Prostate gland (tissue), 2 donors: ENCODE data around the gene EDRF1. TPM values are rescaled to one million over a fixed set of nuclear protein-coding genes. Genes with fewer than 3 reads are reported as not detected.

Source experiments
- DNase-seq: peaks from one replicate; pipeline ENCODE4 v3.0.0-alpha.2; 2019; ENCODE audit warnings: low spot score
- H3K27ac ChIP-seq, 2 donors: fragments of 200-600 bp; sonication (generic); 2 replicates each; pipeline ENCODE4 v1.5.1; 2017 to 2019
- H3K27me3 ChIP-seq: fragments of 200-600 bp; sonication (generic); replicated peaks from 2 replicates; pipeline ENCODE4 v1.5.1; 2019; ENCODE audit not compliant: insufficient read depth
- H3K36me3 ChIP-seq, 2 donors: fragments of 200-600 bp; sonication (generic); 1 replicate in 1 of 2; 2 replicates in 1 of 2; pipeline versions ENCODE4 v1.5.1 to v1.8.1; 2017 to 2019
- H3K4me1 ChIP-seq: fragments of 200-600 bp; sonication (generic); replicated peaks from 2 replicates; pipeline ENCODE4 v1.5.1; 2019
- H3K4me3 ChIP-seq, 2 donors: fragments of 200-600 bp; sonication (generic); 2 replicates each; pipeline ENCODE4 v1.5.1; 2017 to 2019
- H3K9me3 ChIP-seq: fragments of 200-600 bp; sonication (generic); 2 replicates; pipeline ENCODE4 v1.5.1; 2017
- CTCF ChIP-seq, 4 experiments: fragments of 200-600 bp in 2 of 4; fragments of 450-650 bp in 2 of 4; sonication (generic) in 2 of 4; IDR thresholded peaks; 1 replicate in 3 of 4; 2 replicates in 1 of 4; pipeline ENCODE4 v1.5.1; 2016 to 2019; ENCODE audit warnings: antibody characterized with exemption in 4 of 4, mild to moderate bottlenecking in 2 of 4, moderate library complexity in 2 of 4
- POLR2A ChIP-seq: fragments of 450-650 bp; IDR thresholded peaks from one replicate; pipeline ENCODE4 v1.6.1; 2016; ENCODE audit warnings: antibody characterized with exemption, mild to moderate bottlenecking
- POLR2AphosphoS5 ChIP-seq: sonication (generic); formaldehyde crosslinking; IDR thresholded peaks from one replicate; pipeline ENCODE4 v1.6.1; 2017; ENCODE audit warnings: antibody characterized with exemption
- WGBS: methylation state at CpG from one replicate; pipeline ENCODE4 v1.1.5; 2018; 5-methylcytosine and 5-hydroxymethylcytosine counted together
- intact Hi-C: fragments of 100-400 bp; cut with DNase I; formaldehyde crosslinking; loops from one replicate; pipeline ENCODE4 v1.14.2; 2022
- total RNA-seq, 2 donors: library from RNA; depleted of rRNA; stranded (reverse); fragments of >200 nt; gene quantifications; one replicate each; pipeline ENCODE4 v1.1.0, GENCODE V29; 2016

Gene EDRF1
- total RNA-seq, 2 donors from 2014 or later: 18.9 to 49.6 TPM

- DNase-seq: no peak
- no peak within 1 kb of the TSS for H3K4me3 ChIP-seq
- no peaks in the 10 kb centered on the region for H3K4me1 ChIP-seq
- no peaks in the 10 kb centered on the region for H3K9me3 ChIP-seq
- H3K27me3 ChIP-seq: no peaks in the 10 kb centered on the region
- no peaks in the 10 kb centered on the region for H3K36me3 ChIP-seq
- TF ChIP-seq CTCF (IDR thresholded peaks at IDR 0.05) (no peak), POLR2A (no peak), POLR2AphosphoS5 (no peak)
- intact Hi-C loops: no loop called here
- no peak within 1 kb of the TSS for H3K27ac ChIP-seq
- 90% methylated on average over 26 of the region's 26 CpGs for WGBS
Observed at GRCh38 chr10:125775491-125776106, 56.1 kb downstream of the EDRF1 start, which contains the start of gene MMP21. Gene MMP21 (minus strand): TSS chr10:125775821. CDS start chr10:125775821, 0 bp downstream.

GRCh38 chr10:125777806-125778205 lies 58.3 kb downstream of the EDRF1 start:
- Histone ChIP-seq H3K27ac (no peak overlapping the region), H3K36me3 (no peaks in the 10 kb centered on the region), H3K4me1 (no peaks in the 10 kb centered on the region), H3K27me3 (no peaks in the 10 kb centered on the region), H3K9me3 (no peaks in the 10 kb centered on the region), H3K4me3 (no peak overlapping the region)
- no peak for DNase-seq
- no peak for TF ChIP-seq CTCF (IDR thresholded peaks at IDR 0.05)
- no peak for TF ChIP-seq POLR2AphosphoS5
- no peak for TF ChIP-seq POLR2A
- intact Hi-C loops: no loop called here
- WGBS: 93% methylated on average over 9 of the region's 9 CpGs

- Histone ChIP-seq H3K4me1 (no peaks in the 10 kb centered on the region), H3K4me3 (no peak overlapping the region), H3K9me3 (no peaks in the 10 kb centered on the region), H3K27me3 (no peaks in the 10 kb centered on the region), H3K27ac (no peak overlapping the region), H3K36me3 (no peaks in the 10 kb centered on the region)
- intact Hi-C loops: no loop called here
- WGBS: 56% methylated on average over 5 of the region's 5 CpGs
- no peak for DNase-seq
- no peak for TF ChIP-seq POLR2AphosphoS5
- TF ChIP-seq CTCF (IDR thresholded peaks at IDR 0.05): no peak
- TF ChIP-seq POLR2A: no peak
Observed at GRCh38 chr10:125778556-125778955, 59.0 kb downstream of the EDRF1 start.

GRCh38 chr10:125779403-125780327 lies 60.2 kb downstream of the EDRF1 start:
- intact Hi-C loops: no loop called here
- no peaks in the 10 kb centered on the region for H3K36me3 ChIP-seq
- H3K27me3 ChIP-seq: no peaks in the 10 kb centered on the region
- H3K27ac ChIP-seq: no peak overlapping the region
- 74% methylated on average over 10 of the region's 10 CpGs for WGBS
- no peak overlapping the region for H3K4me3 ChIP-seq
- H3K4me1 ChIP-seq: no peaks in the 10 kb centered on the region
- DNase-seq: no peak
- H3K9me3 ChIP-seq: no peaks in the 10 kb centered on the region
- TF ChIP-seq POLR2AphosphoS5: no peak
- TF ChIP-seq POLR2A: no peak
- no peak for TF ChIP-seq CTCF (IDR thresholded peaks at IDR 0.05)
